GM11168 (cell line): ENCODE results near the gene DICER1.

Experiments used
- in situ Hi-C: fragments of 300-500 bp; cut with MboI; formaldehyde crosslinking; loops from one replicate; pipeline ENCODE4 v1.12.0; 2022; ENCODE audit warnings: low sequenced_read_pairs; ENCODE audit not compliant: unreplicated experiment

Gene DICER1

GRCh38 chr14:95064256-95064655, 93.1 kb downstream of the DICER1 start:
- in situ Hi-C loops = no loop called here

- in situ Hi-C loops = no loop called here
Measured at GRCh38 chr14:95063391-95063790, 93.9 kb downstream of the DICER1 start.

GRCh38 chr14:95062946-95063345, 94.4 kb downstream of the DICER1 start:
- in situ Hi-C loops = no loop called here

- in situ Hi-C loops = no loop called here
Measured at GRCh38 chr14:95062220-95062619, 95.1 kb downstream of the DICER1 start.

- in situ Hi-C loops = no loop called here
Measured at GRCh38 chr14:95061317-95062093, 95.8 kb downstream of the DICER1 start.

GRCh38 chr14:95059126-95059525, 98.2 kb downstream of the DICER1 start:
- in situ Hi-C loops = no loop called here

- in situ Hi-C loops = no loop called here
Measured at GRCh38 chr14:95058491-95058890, 98.8 kb downstream of the DICER1 start.

- in situ Hi-C loops = no loop called here
Measured at GRCh38 chr14:95057851-95058250, 99.5 kb downstream of the DICER1 start.

GRCh38 chr14:95057147-95057546, 100.2 kb downstream of the DICER1 start:
- in situ Hi-C loops = no loop called here

GRCh38 chr14:95056476-95056875, 100.9 kb downstream of the DICER1 start:
- in situ Hi-C loops = no loop called here

GRCh38 chr14:95055318-95055717, 102.0 kb downstream of the DICER1 start:
- in situ Hi-C loops = no loop called here

- in situ Hi-C loops = no loop called here
Measured at GRCh38 chr14:95054346-95055280, 102.7 kb downstream of the DICER1 start.

- in situ Hi-C loops = no loop called here
Measured at GRCh38 chr14:95052016-95052585, 105.2 kb downstream of the DICER1 start.

GRCh38 chr14:95049952-95050351, 107.4 kb downstream of the DICER1 start:
- in situ Hi-C loops = no loop called here

GRCh38 chr14:95048771-95049312, 108.5 kb downstream of the DICER1 start:
- in situ Hi-C loops = no loop called here

GRCh38 chr14:95047754-95048153, 109.6 kb downstream of the DICER1 start:
- in situ Hi-C loops = no loop called here

GRCh38 chr14:95046711-95047681, 110.3 kb downstream of the DICER1 start:
- in situ Hi-C loops = no loop called here

- in situ Hi-C loops = no loop called here
Measured at GRCh38 chr14:95045836-95046430, 111.4 kb downstream of the DICER1 start.

- in situ Hi-C loops = no loop called here
Measured at GRCh38 chr14:95045106-95045701, 112.1 kb downstream of the DICER1 start.
